CD14-positive monocyte (primary cell): Measurements from ENCODE around the gene CEP162. TPM values are rescaled to one million over a fixed set of nuclear protein-coding genes. Genes with fewer than 3 reads are reported as not detected.
"Not testable (repeated sequence)": the region's sequence is repeated elsewhere in the genome, so short reads cannot be mapped to it uniquely, and the experiment has no call there.

Experiments
- DNase-seq, 3 donors: peaks; one replicate each; pipeline ENCODE4 v3.0.0-alpha.2; 2011 to 2022
- H2AFZ ChIP-seq: 2 replicates; pipeline ENCODE4 v1.6.0; 2012; ENCODE audit warnings: mild to moderate bottlenecking, low read depth, low read length, inconsistent platforms; ENCODE audit not compliant: insufficient read depth, poor library complexity, severe bottlenecking
- H3K27ac ChIP-seq, 2 donors: 1 replicate in 1 of 2; 2 replicates in 1 of 2; pipeline ENCODE4 v1.5.1; 2012 to 2013; ENCODE audit warnings: low read length in 2 of 2, control low read depth in 1 of 2, inconsistent platforms in 1 of 2, low read depth in 1 of 2, mild to moderate bottlenecking in 1 of 2
- H3K27me3 ChIP-seq, 2 donors: one replicate each; pipeline versions ENCODE4 v1.6.0 to v1.6.1; 2011 to 2013; ENCODE audit warnings: low read length in 2 of 2; ENCODE audit not compliant: control insufficient read depth in 2 of 2, insufficient read depth in 2 of 2
- H3K36me3 ChIP-seq, 2 donors: replicated peaks in 1 of 2; 1 replicate in 1 of 2; 2 replicates in 1 of 2; pipeline versions ENCODE4 v1.5.1 to v1.6.1; 2012 to 2013; ENCODE audit warnings: low read length in 2 of 2, control low read depth in 1 of 2, inconsistent platforms in 1 of 2, mild to moderate bottlenecking in 1 of 2; ENCODE audit not compliant: insufficient read depth in 2 of 2, control insufficient read depth in 1 of 2
- H3K4me1 ChIP-seq, 2 donors: 1 replicate in 1 of 2; 2 replicates in 1 of 2; pipeline versions ENCODE4 v1.5.1 to v1.6.1; 2012 to 2013; ENCODE audit warnings: low read length in 2 of 2, control low read depth in 1 of 2, inconsistent platforms in 1 of 2, mild to moderate bottlenecking in 1 of 2, moderate library complexity in 1 of 2; ENCODE audit not compliant: insufficient read depth in 2 of 2, control insufficient read depth in 1 of 2
- H3K4me2 ChIP-seq: replicated peaks from 2 replicates; pipeline ENCODE3; 2012; ENCODE audit warnings: low read length, moderate library complexity, mild to moderate bottlenecking; ENCODE audit not compliant: poor library complexity, severe bottlenecking; ENCODE audit errors: extremely low read depth
- H3K4me3 ChIP-seq, 3 experiments: fragments of 200-600 bp in 1 of 3; sonication (generic) in 1 of 3; replicated peaks in 1 of 3; 1 replicate in 2 of 3; 2 replicates in 1 of 3; pipeline ENCODE4 v1.5.1; 2011 to 2013; ENCODE audit warnings: low read length in 3 of 3, mild to moderate bottlenecking in 3 of 3, control low read depth in 2 of 3, low read depth in 2 of 3, inconsistent platforms in 1 of 3, moderate library complexity in 1 of 3
- H3K79me2 ChIP-seq: 2 replicates; pipeline ENCODE4 v1.6.0; 2012; ENCODE audit warnings: mild to moderate bottlenecking, control low read depth, inconsistent platforms, low read length, moderate library complexity; ENCODE audit not compliant: insufficient read depth
- H3K9ac ChIP-seq: 2 replicates; pipeline ENCODE4 v1.6.0; 2017; ENCODE audit warnings: low read length, mild to moderate bottlenecking; ENCODE audit not compliant: insufficient read depth, poor library complexity, severe bottlenecking
- H3K9me3 ChIP-seq, 2 donors: replicated peaks in 1 of 2; 1 replicate in 1 of 2; 2 replicates in 1 of 2; pipeline versions ENCODE4 v1.5.1 to v1.6.1; 2012 to 2013; ENCODE audit warnings: low read length in 2 of 2, control low read depth in 1 of 2; ENCODE audit not compliant: control insufficient read depth in 1 of 2, insufficient read depth in 1 of 2
- H4K20me1 ChIP-seq: 2 replicates; pipeline ENCODE4 v1.6.0; 2012; ENCODE audit warnings: mild to moderate bottlenecking, low read length, control low read depth, moderate library complexity; ENCODE audit not compliant: insufficient read depth
- H3K27ac Mint-ChIP-seq, 7 donors: one replicate each; pipeline ENCODE4 v1.8.0; 2020; ENCODE audit warnings: mild to moderate bottlenecking in 7 of 7, mixed read lengths in 7 of 7, moderate library complexity in 6 of 7, inconsistent platforms in 2 of 7
- H3K27me3 Mint-ChIP-seq, 3 donors: one replicate each; pipeline ENCODE4 v1.8.0; 2021 to 2022; ENCODE audit warnings: low read depth in 3 of 3, mild to moderate bottlenecking in 3 of 3, mixed read lengths in 3 of 3, moderate library complexity in 3 of 3, inconsistent platforms in 1 of 3
- H3K36me3 Mint-ChIP-seq, 2 donors: one replicate each; pipeline ENCODE4 v1.8.0; 2020; ENCODE audit warnings: mixed read lengths in 2 of 2, inconsistent platforms in 1 of 2, mild to moderate bottlenecking in 1 of 2
- H3K4me1 Mint-ChIP-seq: one replicate; pipeline ENCODE4 v1.8.0; 2020; ENCODE audit warnings: mild to moderate bottlenecking, mixed read lengths
- H3K4me3 Mint-ChIP-seq, 2 donors: one replicate each; pipeline ENCODE4 v1.8.0; 2020; ENCODE audit warnings: mild to moderate bottlenecking in 2 of 2, mixed read lengths in 2 of 2, moderate library complexity in 1 of 2
- H3K9me3 Mint-ChIP-seq, 7 donors: one replicate each; pipeline ENCODE4 v1.8.0; 2020 to 2022; ENCODE audit warnings: mixed read lengths in 7 of 7, mild to moderate bottlenecking in 6 of 7, moderate library complexity in 6 of 7, inconsistent platforms in 2 of 7
- CTCF ChIP-seq: fragments of 200-600 bp; IDR thresholded peaks from one replicate; pipeline ENCODE4 v1.8.0; 2022; ENCODE audit warnings: antibody characterized with exemption, mild to moderate bottlenecking
- WGBS: methylation state at CpG from one replicate; pipeline ENCODE4 v1.1.5; 2013; ENCODE audit warnings: missing lambda C conversion rate; ENCODE audit not compliant: insufficient coverage; 5-methylcytosine and 5-hydroxymethylcytosine counted together
- intact Hi-C, 2 donors: fragments of 100-400 bp; cut with micrococcal nuclease; formaldehyde crosslinking; loops; one replicate each; pipeline versions ENCODE4 v1.15.0 to v1.15.1; 2023
- polyA plus RNA-seq, 3 donors: library from polyadenylated mRNA; depleted of rRNA in 1 of 3; unstranded in 2 of 3; stranded (reverse) in 1 of 3; fragments of 300-500 nt in 2 of 3; fragments of >200 nt in 1 of 3; fragmentation: Illumina TruSeq in 2 of 3; gene quantifications; 1 replicate in 2 of 3; 2 replicates in 1 of 3; pipeline ENCODE4 v1.2.3, GENCODE V29; 2012 to 2021

The CEP162 gene
- polyA plus RNA-seq, 3 donors = 1.5 to 2.7 (median 1.6) TPM

- H3K4me2 ChIP-seq = no peak overlapping the region
- H3K27me3 ChIP-seq = no peaks in the 10 kb centered on the region
- no CpG with 5 or more reads among the region's 3 CpGs for WGBS
- H3K36me3 Mint-ChIP-seq = peaks cover 46 to 63% of the 10 kb centered on the region in 2 donors
- no peaks in the 10 kb centered on the region for H3K27me3 Mint-ChIP-seq
- peaks cover 0 to 6% (median 2%) of the 10 kb centered on the region in 7 donors for H3K9me3 Mint-ChIP-seq
- H3K4me3 ChIP-seq = no peak overlapping the region
- no peak overlapping the region for H3K4me3 Mint-ChIP-seq
- no peaks in the 10 kb centered on the region for H4K20me1 ChIP-seq
- H3K9ac ChIP-seq = no peak overlapping the region
- no peak for DNase-seq
- intact Hi-C loops = no loop called here
- no peaks in the 10 kb centered on the region for H3K79me2 ChIP-seq
- H3K36me3 ChIP-seq = peaks cover 20 to 45% of the 10 kb centered on the region in 2 donors
- no peaks in the 10 kb centered on the region for H3K4me1 ChIP-seq
- no peak overlapping the region for H3K27ac Mint-ChIP-seq
- H2AFZ ChIP-seq = no peak overlapping the region
- H3K4me1 Mint-ChIP-seq = no peaks in the 10 kb centered on the region
- TF ChIP-seq CTCF = no peak
- H3K27ac ChIP-seq = no peak overlapping the region
- H3K9me3 ChIP-seq = no peaks in the 10 kb centered on the region
These were observed 23.4 kb downstream of the CEP162 start for GRCh38 chr6:84204011-84204410.

- H4K20me1 ChIP-seq, H2AFZ ChIP-seq, DNase-seq, H3K4me2 ChIP-seq, H3K27me3 ChIP-seq, H3K4me3 Mint-ChIP-seq, H3K4me1 Mint-ChIP-seq, H3K27ac ChIP-seq, intact Hi-C loops, H3K9ac ChIP-seq, H3K27me3 Mint-ChIP-seq, H3K4me3 ChIP-seq, H3K4me1 ChIP-seq, H3K79me2 ChIP-seq: not testable (repeated sequence)
- 100% methylated on average over 1 of the region's 6 CpGs for WGBS
- Mint-ChIP-seq H3K27ac (peak overlapping the region in 1 of 7 donors; percentile 20), H3K9me3 (peaks cover 7 to 15% (median 11%) of the 10 kb centered on the region in 7 donors), H3K36me3 (peaks cover 47 to 69% of the 10 kb centered on the region in 2 donors)
- Histone ChIP-seq H3K36me3 (peaks cover 37 to 66% of the 10 kb centered on the region in 2 donors), H3K9me3 (peaks cover 3 to 15% of the 10 kb centered on the region in 2 donors)
These were observed 27.5 kb downstream of the CEP162 start for GRCh38 chr6:84199987-84200386.
